Measurements from ENCODE around the gene MIS12.

Gene MIS12

GRCh38 chr17:5527601-5528250 lies 41.4 kb downstream of the MIS12 start:
- DNase-seq (ENCODE audit: low read depth in 1 of 2, low spot score in 1 of 2) = no peak
- Histone ChIP-seq H3K27me3 (ENCODE audit: insufficient read depth, poor library complexity, severe bottlenecking) (no peaks in the 10 kb centered on the region), H3K27ac (replicated peaks) (no peak overlapping the region), H3K4me3 (replicated peaks; ENCODE audit: insufficient read depth, low read length) (no peak overlapping the region)
- TF ChIP-seq POLR2AphosphoS5 (IDR thresholded peaks at IDR 0.05; ENCODE audit: low read depth) (no peak), GABPA (IDR thresholded peaks at IDR 0.05; ENCODE audit: low read depth) (no peak), SPI1 (IDR thresholded peaks at IDR 0.05; ENCODE audit: borderline replicate concordance, low read depth) (no peak)
- TF ChIP-seq, protein P1, sequence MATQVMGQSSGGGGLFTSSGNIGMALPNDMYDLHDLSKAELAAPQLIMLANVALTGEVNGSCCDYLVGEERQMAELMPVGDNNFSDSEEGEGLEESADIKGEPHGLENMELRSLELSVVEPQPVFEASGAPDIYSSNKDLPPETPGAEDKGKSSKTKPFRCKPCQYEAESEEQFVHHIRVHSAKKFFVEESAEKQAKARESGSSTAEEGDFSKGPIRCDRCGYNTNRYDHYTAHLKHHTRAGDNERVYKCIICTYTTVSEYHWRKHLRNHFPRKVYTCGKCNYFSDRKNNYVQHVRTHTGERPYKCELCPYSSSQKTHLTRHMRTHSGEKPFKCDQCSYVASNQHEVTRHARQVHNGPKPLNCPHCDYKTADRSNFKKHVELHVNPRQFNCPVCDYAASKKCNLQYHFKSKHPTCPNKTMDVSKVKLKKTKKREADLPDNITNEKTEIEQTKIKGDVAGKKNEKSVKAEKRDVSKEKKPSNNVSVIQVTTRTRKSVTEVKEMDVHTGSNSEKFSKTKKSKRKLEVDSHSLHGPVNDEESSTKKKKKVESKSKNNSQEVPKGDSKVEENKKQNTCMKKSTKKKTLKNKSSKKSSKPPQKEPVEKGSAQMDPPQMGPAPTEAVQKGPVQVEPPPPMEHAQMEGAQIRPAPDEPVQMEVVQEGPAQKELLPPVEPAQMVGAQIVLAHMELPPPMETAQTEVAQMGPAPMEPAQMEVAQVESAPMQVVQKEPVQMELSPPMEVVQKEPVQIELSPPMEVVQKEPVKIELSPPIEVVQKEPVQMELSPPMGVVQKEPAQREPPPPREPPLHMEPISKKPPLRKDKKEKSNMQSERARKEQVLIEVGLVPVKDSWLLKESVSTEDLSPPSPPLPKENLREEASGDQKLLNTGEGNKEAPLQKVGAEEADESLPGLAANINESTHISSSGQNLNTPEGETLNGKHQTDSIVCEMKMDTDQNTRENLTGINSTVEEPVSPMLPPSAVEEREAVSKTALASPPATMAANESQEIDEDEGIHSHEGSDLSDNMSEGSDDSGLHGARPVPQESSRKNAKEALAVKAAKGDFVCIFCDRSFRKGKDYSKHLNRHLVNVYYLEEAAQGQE (IDR thresholded peaks at IDR 0.05; ENCODE audit: insufficient replicate concordance, low read depth) = no peak
- TF ChIP-seq, protein P2, sequence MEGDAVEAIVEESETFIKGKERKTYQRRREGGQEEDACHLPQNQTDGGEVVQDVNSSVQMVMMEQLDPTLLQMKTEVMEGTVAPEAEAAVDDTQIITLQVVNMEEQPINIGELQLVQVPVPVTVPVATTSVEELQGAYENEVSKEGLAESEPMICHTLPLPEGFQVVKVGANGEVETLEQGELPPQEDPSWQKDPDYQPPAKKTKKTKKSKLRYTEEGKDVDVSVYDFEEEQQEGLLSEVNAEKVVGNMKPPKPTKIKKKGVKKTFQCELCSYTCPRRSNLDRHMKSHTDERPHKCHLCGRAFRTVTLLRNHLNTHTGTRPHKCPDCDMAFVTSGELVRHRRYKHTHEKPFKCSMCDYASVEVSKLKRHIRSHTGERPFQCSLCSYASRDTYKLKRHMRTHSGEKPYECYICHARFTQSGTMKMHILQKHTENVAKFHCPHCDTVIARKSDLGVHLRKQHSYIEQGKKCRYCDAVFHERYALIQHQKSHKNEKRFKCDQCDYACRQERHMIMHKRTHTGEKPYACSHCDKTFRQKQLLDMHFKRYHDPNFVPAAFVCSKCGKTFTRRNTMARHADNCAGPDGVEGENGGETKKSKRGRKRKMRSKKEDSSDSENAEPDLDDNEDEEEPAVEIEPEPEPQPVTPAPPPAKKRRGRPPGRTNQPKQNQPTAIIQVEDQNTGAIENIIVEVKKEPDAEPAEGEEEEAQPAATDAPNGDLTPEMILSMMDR (IDR thresholded peaks at IDR 0.05; ENCODE audit: insufficient read depth, low read length) = no peak

DNA sequence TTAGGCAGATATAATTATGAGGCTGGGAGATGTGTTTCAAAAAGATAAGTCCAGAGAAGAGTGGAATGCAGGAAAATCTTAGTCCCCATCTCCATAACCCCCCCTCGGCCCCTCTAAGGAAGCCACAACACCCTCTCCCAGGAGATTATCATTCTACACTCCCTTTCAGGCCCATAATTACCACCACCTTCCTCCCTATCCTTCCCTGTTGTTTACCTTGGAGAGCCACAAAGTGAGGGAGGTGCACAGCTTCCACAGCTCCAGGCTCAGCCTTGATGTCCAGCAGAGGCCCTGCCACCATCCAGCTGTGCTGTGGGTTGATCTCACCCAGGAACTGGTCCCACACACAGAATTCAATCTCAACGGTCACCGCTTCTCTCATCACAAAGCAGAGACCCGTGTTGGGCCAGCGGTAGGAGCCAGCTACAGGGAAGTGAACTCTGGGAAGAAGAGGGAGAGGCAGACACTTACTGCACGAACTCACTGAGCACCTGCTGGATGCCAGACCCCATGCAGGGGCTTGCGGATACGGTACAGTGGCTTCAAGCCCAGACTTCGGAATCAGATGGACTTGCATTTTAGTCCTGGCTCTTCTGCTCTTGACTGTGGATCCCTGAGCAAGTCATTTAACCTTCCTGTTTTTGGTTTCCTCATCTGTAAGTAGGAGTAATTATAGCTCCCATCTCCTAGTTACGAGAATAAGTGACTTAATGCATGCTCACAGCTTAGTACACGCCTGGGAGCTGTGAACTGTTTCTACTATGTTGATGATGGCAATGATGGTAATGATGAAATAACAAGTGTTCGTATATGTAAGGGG lies 44.1 kb downstream of the MIS12 start:
- no peak for DNase-seq (ENCODE audit: low read depth in 1 of 2, low spot score in 1 of 2)
- TF ChIP-seq, protein P2 (IDR thresholded peaks at IDR 0.05; ENCODE audit: insufficient read depth, low read length) = no peak
- TF ChIP-seq POLR2AphosphoS5 (IDR thresholded peaks at IDR 0.05; ENCODE audit: low read depth) = no peak
- TF ChIP-seq, protein P1 (IDR thresholded peaks at IDR 0.05; ENCODE audit: insufficient replicate concordance, low read depth) = no peak
- no peak for TF ChIP-seq GABPA (IDR thresholded peaks at IDR 0.05; ENCODE audit: low read depth)
- TF ChIP-seq SPI1 (IDR thresholded peaks at IDR 0.05; ENCODE audit: borderline replicate concordance, low read depth) = no peak
- Histone ChIP-seq H3K4me3 (replicated peaks; ENCODE audit: insufficient read depth, low read length) (no peak overlapping the region), H3K27ac (replicated peaks) (no peak overlapping the region), H3K27me3 (ENCODE audit: insufficient read depth, poor library complexity, severe bottlenecking) (no peaks in the 10 kb centered on the region)

- Histone ChIP-seq H3K27me3 (ENCODE audit: insufficient read depth, poor library complexity, severe bottlenecking) (no peaks in the 10 kb centered on the region), H3K27ac (replicated peaks) (no peak overlapping the region), H3K4me3 (replicated peaks; ENCODE audit: insufficient read depth, low read length) (no peak overlapping the region)
- no peak for DNase-seq (ENCODE audit: low read depth in 1 of 2, low spot score in 1 of 2)
- TF ChIP-seq GABPA (IDR thresholded peaks at IDR 0.05; ENCODE audit: low read depth) (no peak), SPI1 (IDR thresholded peaks at IDR 0.05; ENCODE audit: borderline replicate concordance, low read depth) (no peak), POLR2AphosphoS5 (IDR thresholded peaks at IDR 0.05; ENCODE audit: low read depth) (no peak)
- TF ChIP-seq, protein P2 (IDR thresholded peaks at IDR 0.05; ENCODE audit: insufficient read depth, low read length) = no peak
- TF ChIP-seq, protein P1 (IDR thresholded peaks at IDR 0.05; ENCODE audit: insufficient replicate concordance, low read depth) = no peak
These were observed 44.7 kb downstream of the MIS12 start for GRCh38 chr17:5531085-5531418.

All from HL-60 (cell line).